H9 (cell line): ENCODE data around the gene NUP133. TPM values are rescaled to one million over a fixed set of nuclear protein-coding genes. Genes with fewer than 3 reads are reported as not detected.
A peak's percentile ranks its signal among the peaks of the same experiment; 100 is the strongest.
"Not testable (repeated sequence)": the region's sequence is repeated elsewhere in the genome, so short reads cannot be mapped to it uniquely, and the experiment has no call there.

Experiments used
- DNase-seq: peaks from one replicate; pipeline ENCODE4 v3.0.0-alpha.2; 2017
- H2AFZ ChIP-seq: one replicate; pipeline ENCODE4 v1.6.1; 2013; ENCODE audit warnings: mild to moderate bottlenecking, low read length, control low read depth, moderate library complexity
- H2AK5ac ChIP-seq: 2 replicates; pipeline ENCODE4 v1.6.1; 2013; ENCODE audit warnings: low read length, control low read depth, mixed read lengths; ENCODE audit not compliant: insufficient read length
- H2BK120ac ChIP-seq: one replicate; pipeline ENCODE4 v1.6.1; 2013; ENCODE audit warnings: low read depth, mild to moderate bottlenecking, low read length, control low read depth, inconsistent platforms; ENCODE audit not compliant: poor library complexity, severe bottlenecking
- H2BK12ac ChIP-seq: 2 replicates; pipeline ENCODE4 v1.6.1; 2013; ENCODE audit warnings: low read length, control low read depth, mixed read lengths, low read depth; ENCODE audit not compliant: insufficient read length
- H2BK15ac ChIP-seq: 2 replicates; pipeline ENCODE4 v1.6.1; 2013; ENCODE audit warnings: low read depth, low read length, control low read depth
- H2BK20ac ChIP-seq: one replicate; pipeline ENCODE4 v1.6.1; 2013; ENCODE audit warnings: low read depth, mild to moderate bottlenecking, low read length, control low read depth, inconsistent platforms; ENCODE audit not compliant: poor library complexity, severe bottlenecking
- H2BK5ac ChIP-seq: 2 replicates; pipeline ENCODE4 v1.6.1; 2013; ENCODE audit warnings: low read length, control low read depth, mixed read lengths; ENCODE audit not compliant: insufficient read length
- H3K14ac ChIP-seq: 2 replicates; pipeline ENCODE4 v1.6.1; 2013; ENCODE audit warnings: low read length, control low read depth; ENCODE audit not compliant: insufficient read depth
- H3K18ac ChIP-seq: 2 replicates; pipeline ENCODE4 v1.6.1; 2013; ENCODE audit warnings: low read depth, mild to moderate bottlenecking, mixed read lengths, low read length, control low read depth; ENCODE audit not compliant: insufficient read length
- H3K23ac ChIP-seq: 2 replicates; pipeline ENCODE4 v1.6.1; 2013; ENCODE audit warnings: low read length, control low read depth, mixed read lengths, low read depth; ENCODE audit not compliant: insufficient read length
- H3K23me2 ChIP-seq: 2 replicates; pipeline ENCODE4 v1.6.1; 2013; ENCODE audit warnings: low read depth, mild to moderate bottlenecking, mixed read lengths, low read length, control low read depth; ENCODE audit not compliant: insufficient read length, poor library complexity, severe bottlenecking
- H3K27ac ChIP-seq: 2 replicates; pipeline ENCODE4 v1.5.1; 2013; ENCODE audit warnings: low read length, control low read depth, mixed read lengths, low read depth; ENCODE audit not compliant: insufficient read length
- H3K27me3 ChIP-seq: 2 replicates; pipeline ENCODE4 v1.6.1; 2013; ENCODE audit warnings: low read length, control low read depth, inconsistent platforms; ENCODE audit not compliant: insufficient read depth
- H3K4ac ChIP-seq: 2 replicates; pipeline ENCODE4 v1.6.1; 2013; ENCODE audit warnings: low read depth, mild to moderate bottlenecking, control low read depth, inconsistent platforms, low read length, moderate library complexity
- H3K4me1 ChIP-seq: 2 replicates; pipeline ENCODE4 v1.6.1; 2013; ENCODE audit warnings: low read length, control low read depth, inconsistent platforms; ENCODE audit not compliant: insufficient read depth
- H3K4me2 ChIP-seq: 2 replicates; pipeline ENCODE4 v1.6.1; 2013; ENCODE audit warnings: low read length, control low read depth, mixed read lengths; ENCODE audit not compliant: insufficient read length, insufficient read depth
- H3K56ac ChIP-seq: 2 replicates; pipeline ENCODE4 v1.6.1; 2013; ENCODE audit warnings: low read depth, mild to moderate bottlenecking, mixed read lengths, low read length, control low read depth; ENCODE audit not compliant: insufficient read length
- H3K79me1 ChIP-seq: 2 replicates; pipeline ENCODE4 v1.6.1; 2013; ENCODE audit warnings: low read depth, mild to moderate bottlenecking, moderate library complexity, low read length, control low read depth, inconsistent platforms; ENCODE audit not compliant: insufficient read depth, poor library complexity, severe bottlenecking
- H3K79me2 ChIP-seq: 2 replicates; pipeline ENCODE4 v1.6.1; 2013; ENCODE audit warnings: low read length, control low read depth, inconsistent platforms; ENCODE audit not compliant: insufficient read depth
- H3K9ac ChIP-seq: 2 replicates; pipeline ENCODE4 v1.6.1; 2013; ENCODE audit warnings: low read length, control low read depth, mixed read lengths; ENCODE audit not compliant: insufficient read length; ENCODE audit errors: extremely low read depth
- H3K9me3 ChIP-seq: one replicate; pipeline ENCODE4 v1.6.1; 2013; ENCODE audit warnings: low read depth, low read length, inconsistent platforms; ENCODE audit not compliant: control insufficient read depth
- H3T11ph ChIP-seq: one replicate; pipeline ENCODE4 v1.6.1; 2013; ENCODE audit warnings: mild to moderate bottlenecking, low read length, control low read depth, inconsistent platforms
- H4K20me1 ChIP-seq: one replicate; pipeline ENCODE4 v1.6.1; 2013; ENCODE audit not compliant: control insufficient read depth, insufficient read length, insufficient read depth
- H4K5ac ChIP-seq: 2 replicates; pipeline ENCODE4 v1.6.1; 2013; ENCODE audit warnings: low read depth, mild to moderate bottlenecking, mixed read lengths, low read length, control low read depth; ENCODE audit not compliant: insufficient read length
- H4K8ac ChIP-seq: replicated peaks from 2 replicates; pipeline ENCODE4 v1.6.1; 2013; ENCODE audit warnings: low read length, control low read depth, mixed read lengths, low read depth; ENCODE audit not compliant: insufficient read length
- H4K91ac ChIP-seq: 2 replicates; pipeline ENCODE4 v1.6.1; 2013; ENCODE audit warnings: low read depth, mild to moderate bottlenecking, moderate library complexity, mixed read lengths, low read length, control low read depth; ENCODE audit not compliant: insufficient read length
- H3K27ac Mint-ChIP-seq, 3 experiments: 2 replicates in 2 of 3; 3 replicates in 1 of 3; pipeline ENCODE4 v1.8.0; 2020 to 2021; ENCODE audit warnings: mixed read lengths in 3 of 3, mild to moderate bottlenecking in 1 of 3, moderate library complexity in 1 of 3
- H3K27me3 Mint-ChIP-seq: 2 replicates; pipeline ENCODE4 v1.8.0; 2021; ENCODE audit warnings: low read depth, mild to moderate bottlenecking, moderate library complexity, mixed read lengths
- H3K36me3 Mint-ChIP-seq, 3 experiments: 2 replicates in 2 of 3; 3 replicates in 1 of 3; pipeline ENCODE4 v1.8.0; 2020 to 2021; ENCODE audit warnings: low read depth in 3 of 3, mixed read lengths in 3 of 3; ENCODE audit not compliant: insufficient read depth in 1 of 3
- H3K4me1 Mint-ChIP-seq, 2 experiments: 2 replicates each; pipeline ENCODE4 v1.8.0; 2020; ENCODE audit warnings: mixed read lengths in 2 of 2
- H3K4me3 Mint-ChIP-seq, 2 experiments: 2 replicates in 1 of 2; 3 replicates in 1 of 2; pipeline ENCODE4 v1.8.0; 2020 to 2021; ENCODE audit warnings: mild to moderate bottlenecking in 2 of 2, mixed read lengths in 2 of 2, moderate library complexity in 1 of 2
- H3K9me3 Mint-ChIP-seq, 2 experiments: 2 replicates in 1 of 2; 3 replicates in 1 of 2; pipeline ENCODE4 v1.8.0; 2020; ENCODE audit warnings: mild to moderate bottlenecking in 2 of 2, mixed read lengths in 2 of 2, moderate library complexity in 1 of 2
- CTCF ChIP-seq: fragments of 200-600 bp; sonication (generic); conservative IDR thresholded peaks from 3 replicates; pipeline ENCODE4 v1.8.0; 2021; ENCODE audit warnings: antibody characterized with exemption, mild to moderate bottlenecking
- WGBS: extraction: QIAGEN DNeasy Blood & Tissue Kit; methylation state at CpG from one replicate; pipeline ENCODE4 v1.1.7; 2013; ENCODE audit warnings: missing lambda C conversion rate, low lambda C conversion rate, mixed read lengths; ENCODE audit not compliant: insufficient read length; ENCODE audit errors: extremely low coverage; 5-methylcytosine and 5-hydroxymethylcytosine counted together
- total RNA-seq: library from RNA; stranded (reverse); gene quantifications from 2 replicates; pipeline ENCODE4 v1.2.1, GENCODE V29; 2021

NUP133 gene
- total RNA-seq, 1 experiment from 2014 or later = 71.3 TPM

- no peak overlapping the region for H4K91ac ChIP-seq
- H3K4me1 ChIP-seq = no peaks in the 10 kb centered on the region; the same call in 1 of the 2 replicates
- peaks cover 15 to 23% of the 10 kb centered on the region in 2 experiments for H3K4me1 Mint-ChIP-seq
- H3K9ac ChIP-seq = no peak overlapping the region
- no peaks in the 10 kb centered on the region for H4K20me1 ChIP-seq
- H3K4ac ChIP-seq = no peak overlapping the region
- H4K5ac ChIP-seq = no peak overlapping the region
- H3K79me1 ChIP-seq = no peaks in the 10 kb centered on the region
- H2AK5ac ChIP-seq = no peak overlapping the region
- H3K9me3 Mint-ChIP-seq = peaks cover 18 to 21% of the 10 kb centered on the region in 2 experiments
- no peak overlapping the region for H3K18ac ChIP-seq
- H3K56ac ChIP-seq = no peak overlapping the region
- H2BK15ac ChIP-seq = no peak overlapping the region
- H3K27me3 Mint-ChIP-seq = peaks cover 10% of the 10 kb centered on the region
- H2BK12ac ChIP-seq = no peak overlapping the region
- no peak for DNase-seq
- no peaks in the 10 kb centered on the region for H3K79me2 ChIP-seq
- H3K4me2 ChIP-seq = no peak overlapping the region
- peak overlapping the region in 2 of 3 experiments; percentile 34 to 52; a peak in 1 of 7 replicates for H3K27ac Mint-ChIP-seq
- H2BK20ac ChIP-seq = no peak overlapping the region
- H3K27ac ChIP-seq = no peak overlapping the region
- H3K4me3 Mint-ChIP-seq = no peak overlapping the region
- H2BK5ac ChIP-seq = no peak overlapping the region
- no peak for TF ChIP-seq CTCF
- no peak overlapping the region for H3K23ac ChIP-seq
- H3K23me2 ChIP-seq = no peaks in the 10 kb centered on the region
- WGBS = no CpG with 5 or more reads among the region's 11 CpGs
- no peak overlapping the region for H3T11ph ChIP-seq
- no peak overlapping the region for H2BK120ac ChIP-seq
- H3K9me3 ChIP-seq = no peaks in the 10 kb centered on the region
- H3K36me3 Mint-ChIP-seq = peaks cover 0 to 10% (median 9%) of the 10 kb centered on the region in 3 experiments; a peak in 6 of 7 replicates
- H4K8ac ChIP-seq = no peak overlapping the region
- no peaks in the 10 kb centered on the region; the same call in 1 of the 2 replicates for H3K27me3 ChIP-seq
- no peak overlapping the region for H2AFZ ChIP-seq
- no peak overlapping the region for H3K14ac ChIP-seq
These were observed 87.9 kb downstream of the NUP133 start for GRCh38 chr1:229420224-229420623.

GRCh38 chr1:229418586-229418985, 89.6 kb downstream of the NUP133 start:
- not testable (repeated sequence) for H3K23me2 ChIP-seq, H2AFZ ChIP-seq, H3K79me2 ChIP-seq, H3K9ac ChIP-seq, H3K4ac ChIP-seq, H2BK12ac ChIP-seq, H3K18ac ChIP-seq, H3K4me1 ChIP-seq, H3K14ac ChIP-seq, H2BK5ac ChIP-seq, H3K23ac ChIP-seq, H4K8ac ChIP-seq, H2BK120ac ChIP-seq, H3K36me3 Mint-ChIP-seq, H2BK20ac ChIP-seq, H3K27me3 ChIP-seq, H3K79me1 ChIP-seq, H3T11ph ChIP-seq, H4K20me1 ChIP-seq, H3K9me3 Mint-ChIP-seq, H2AK5ac ChIP-seq, H2BK15ac ChIP-seq, H3K4me2 ChIP-seq, H3K9me3 ChIP-seq, H4K5ac ChIP-seq, H3K56ac ChIP-seq, H4K91ac ChIP-seq, H3K27me3 Mint-ChIP-seq
- DNase-seq = peak; percentile 78
- WGBS = no CpG with 5 or more reads among the region's 6 CpGs
- Mint-ChIP-seq H3K4me3 (peak overlapping the region; percentile 2 to 37; a peak in 2 of 5 replicates), H3K4me1 (peaks cover 15 to 23% of the 10 kb centered on the region in 2 experiments), H3K27ac (peak overlapping the region; percentile 46 to 94 (median 81); a peak in 6 of 7 replicates)
- peak overlapping the region; percentile 71 for H3K27ac ChIP-seq
